ENCODE measurements around the gene PDZRN3. TPM values are rescaled to one million over a fixed set of nuclear protein-coding genes. Genes with fewer than 3 reads are reported as not detected.

The PDZRN3 gene
- total RNA-seq, 1 donor = 76.8 TPM

DNA sequence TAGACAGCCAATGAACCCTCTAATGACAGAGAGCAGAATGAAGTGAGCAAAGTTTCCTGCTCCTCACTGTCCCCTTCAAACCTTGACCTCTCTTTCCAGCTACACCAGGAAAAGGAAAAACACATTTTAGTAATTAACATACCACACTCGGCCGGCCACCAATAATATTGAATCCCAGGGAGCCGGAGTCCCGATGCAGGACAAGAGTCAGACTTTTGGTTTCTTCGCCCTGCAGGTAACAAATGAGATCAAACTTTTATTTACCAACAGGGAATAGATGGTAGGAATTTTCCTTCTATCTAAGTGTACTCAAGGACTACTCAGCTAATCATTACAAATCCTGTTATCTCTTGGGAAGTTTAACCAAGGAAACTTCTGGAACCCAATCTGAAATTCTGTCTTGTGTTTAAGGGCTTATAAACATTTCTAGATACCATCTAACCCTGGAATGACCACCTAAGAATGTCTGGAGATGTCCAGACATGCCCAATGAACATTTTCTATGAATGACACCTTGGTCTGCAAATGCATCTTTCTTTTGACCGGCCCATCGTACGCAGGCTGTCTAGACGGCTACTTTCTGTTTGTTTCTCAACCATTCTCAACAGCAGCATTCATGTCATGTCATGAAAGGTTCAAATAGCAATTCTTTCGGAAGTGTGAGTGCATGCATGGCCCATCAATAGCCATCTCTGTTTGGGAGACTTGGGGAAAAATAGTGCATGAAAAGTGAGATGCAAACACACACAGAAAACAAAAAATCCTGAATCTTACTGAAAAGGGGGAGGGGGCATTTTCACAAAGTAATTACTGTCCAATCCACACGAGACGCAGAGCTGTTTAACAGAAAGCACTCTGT lies 16.1 kb downstream of the PDZRN3 start:
- DNase-seq (ENCODE audit: low read depth) = no peak
- no peak overlapping the region for H3K4me3 ChIP-seq (ENCODE audit: low read depth, low read length)
- TF ChIP-seq, protein P1, sequence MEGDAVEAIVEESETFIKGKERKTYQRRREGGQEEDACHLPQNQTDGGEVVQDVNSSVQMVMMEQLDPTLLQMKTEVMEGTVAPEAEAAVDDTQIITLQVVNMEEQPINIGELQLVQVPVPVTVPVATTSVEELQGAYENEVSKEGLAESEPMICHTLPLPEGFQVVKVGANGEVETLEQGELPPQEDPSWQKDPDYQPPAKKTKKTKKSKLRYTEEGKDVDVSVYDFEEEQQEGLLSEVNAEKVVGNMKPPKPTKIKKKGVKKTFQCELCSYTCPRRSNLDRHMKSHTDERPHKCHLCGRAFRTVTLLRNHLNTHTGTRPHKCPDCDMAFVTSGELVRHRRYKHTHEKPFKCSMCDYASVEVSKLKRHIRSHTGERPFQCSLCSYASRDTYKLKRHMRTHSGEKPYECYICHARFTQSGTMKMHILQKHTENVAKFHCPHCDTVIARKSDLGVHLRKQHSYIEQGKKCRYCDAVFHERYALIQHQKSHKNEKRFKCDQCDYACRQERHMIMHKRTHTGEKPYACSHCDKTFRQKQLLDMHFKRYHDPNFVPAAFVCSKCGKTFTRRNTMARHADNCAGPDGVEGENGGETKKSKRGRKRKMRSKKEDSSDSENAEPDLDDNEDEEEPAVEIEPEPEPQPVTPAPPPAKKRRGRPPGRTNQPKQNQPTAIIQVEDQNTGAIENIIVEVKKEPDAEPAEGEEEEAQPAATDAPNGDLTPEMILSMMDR (IDR thresholded peaks at IDR 0.05; ENCODE audit: insufficient read depth, low read length) = no peak

DNA sequence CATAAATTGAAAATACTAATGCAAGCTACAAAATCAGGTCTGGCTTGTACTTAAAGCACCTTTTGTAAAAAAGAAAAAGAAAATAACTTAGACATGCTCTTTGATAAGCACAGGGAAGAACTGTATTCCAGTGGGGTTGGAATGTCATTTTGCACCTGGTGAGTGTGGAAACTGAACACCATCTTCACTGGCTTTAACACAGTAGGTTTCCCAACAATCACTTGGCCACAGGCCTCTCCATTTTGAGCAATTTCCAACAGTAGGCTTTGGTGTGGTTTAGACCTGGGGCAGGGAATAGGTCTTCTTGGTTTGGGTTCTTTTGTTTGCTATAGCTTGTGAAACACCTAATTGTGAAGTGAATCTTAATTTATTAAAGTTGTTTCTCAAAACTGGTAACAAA lies 18.9 kb downstream of the PDZRN3 start:
- DNase-seq (ENCODE audit: low read depth) = peak; percentile 35
- TF ChIP-seq, protein P1 (IDR thresholded peaks at IDR 0.05; ENCODE audit: insufficient read depth, low read length) = no peak

DNA sequence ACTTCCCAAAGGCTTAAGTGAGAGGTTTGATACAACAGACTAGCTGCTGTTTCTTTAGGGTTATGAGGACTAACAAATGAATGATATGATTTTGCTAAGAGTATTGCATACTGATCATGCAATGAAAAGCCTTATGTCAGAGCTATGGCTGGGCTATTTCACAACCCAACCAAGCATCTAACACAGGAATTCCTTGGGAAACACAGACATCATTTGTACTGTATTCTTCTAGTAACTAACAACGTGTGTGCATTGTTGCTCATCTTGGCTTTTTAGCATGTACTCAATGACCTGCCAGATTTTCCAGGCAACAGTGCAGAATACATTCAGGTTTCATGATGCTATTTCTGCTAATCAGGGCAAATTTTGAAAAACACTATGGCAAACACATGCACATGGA lies 19.3 kb downstream of the PDZRN3 start:
- peak; percentile 97 for DNase-seq (ENCODE audit: low read depth)
- no peak overlapping the region for H3K4me3 ChIP-seq (ENCODE audit: low read depth, low read length)
- TF ChIP-seq, protein P1 (IDR thresholded peaks at IDR 0.05; ENCODE audit: insufficient read depth, low read length) = no peak

More for the DNA sequence above, 18.9 kb downstream of the PDZRN3 start:
- H3K4me3 ChIP-seq (ENCODE audit: low read depth, low read length) = no peak overlapping the region

DNA sequence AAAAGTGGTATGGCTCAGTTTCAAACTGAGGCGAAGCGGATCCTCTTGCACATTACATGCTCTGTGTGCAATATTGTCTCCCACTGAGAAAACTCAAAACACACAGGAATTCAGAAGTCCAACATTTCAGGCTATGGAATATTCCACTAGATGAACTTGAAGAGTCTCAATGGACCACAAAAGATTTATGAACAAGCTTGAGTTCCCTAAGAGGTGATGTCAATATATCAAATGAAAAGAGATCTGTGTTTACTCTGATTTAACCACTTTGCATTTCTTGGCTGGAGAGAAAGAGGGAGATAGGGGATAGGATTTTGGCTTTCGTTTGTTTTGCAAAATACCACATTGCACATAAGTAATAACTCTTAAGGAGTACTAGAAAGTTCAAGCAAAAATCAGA lies 20.3 kb downstream of the PDZRN3 start:
- H3K4me3 ChIP-seq (ENCODE audit: low read depth, low read length) = no peak overlapping the region
- TF ChIP-seq, protein P1 (IDR thresholded peaks at IDR 0.05; ENCODE audit: insufficient read depth, low read length) = no peak
- DNase-seq (ENCODE audit: low read depth) = peak; percentile 89

DNA sequence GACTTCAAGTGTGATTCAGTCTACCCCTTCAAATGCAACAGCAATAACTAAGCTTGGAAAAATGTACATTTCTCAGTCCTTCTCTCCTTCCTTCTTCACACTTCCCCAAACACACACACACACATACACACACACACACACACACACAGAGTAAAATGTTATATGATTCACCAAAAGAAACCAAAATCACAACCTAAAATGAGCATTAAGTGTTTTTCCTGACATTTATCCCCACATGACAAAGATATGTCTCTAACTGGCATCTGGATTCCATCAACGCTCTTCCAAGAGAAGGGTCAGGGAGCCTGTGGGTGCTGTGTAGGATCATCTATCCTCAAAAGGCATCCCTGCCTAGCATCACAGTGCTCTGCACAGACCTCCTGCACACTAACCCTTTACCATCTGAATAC lies 21.0 kb downstream of the PDZRN3 start:
- H3K4me3 ChIP-seq (ENCODE audit: low read depth, low read length) = no peak overlapping the region
- TF ChIP-seq, protein P1 (IDR thresholded peaks at IDR 0.05; ENCODE audit: insufficient read depth, low read length) = no peak
- DNase-seq (ENCODE audit: low read depth) = peak; percentile 79

DNA sequence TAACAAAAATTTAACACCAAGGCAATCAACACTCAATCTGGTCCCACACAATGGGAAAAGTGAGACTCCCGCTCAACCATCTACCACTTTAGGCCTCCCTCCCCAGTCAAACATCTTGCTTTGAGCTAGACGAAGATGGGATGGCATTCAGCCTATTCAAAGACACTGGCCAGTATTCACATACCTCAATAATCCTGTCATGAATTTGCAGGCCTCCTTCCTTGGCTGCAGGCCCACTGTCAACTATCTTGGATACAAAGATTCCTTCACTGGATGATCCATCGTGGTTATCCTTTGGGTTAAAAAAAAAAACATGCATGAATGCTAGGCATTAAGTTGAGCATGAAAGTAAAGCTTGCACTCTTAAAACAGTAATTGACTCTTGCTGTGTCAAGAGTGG lies 22.6 kb downstream of the PDZRN3 start:
- TF ChIP-seq, protein P1 (IDR thresholded peaks at IDR 0.05; ENCODE audit: insufficient read depth, low read length) = no peak
- no peak overlapping the region for H3K4me3 ChIP-seq (ENCODE audit: low read depth, low read length)
- DNase-seq (ENCODE audit: low read depth) = peak; percentile 94
